EH (cell line): Measurements from ENCODE around the gene PRKCH.

ENCODE experiments used
- DNase-seq: peaks from one replicate; pipeline ENCODE4 v3.0.0-alpha.2; 2015; ENCODE audit warnings: low read depth

The PRKCH gene

GRCh38 chr14:61532123-61532505 is 210.7 kb downstream of the PRKCH start:
- DNase-seq = no peak

GRCh38 chr14:61532763-61533162 is 211.4 kb downstream of the PRKCH start:
- no peak for DNase-seq

- DNase-seq = no peak
These were observed 212.3 kb downstream of the PRKCH start for GRCh38 chr14:61533513-61534255.

- peak; percentile 54 for DNase-seq
These were observed 213.7 kb downstream of the PRKCH start for GRCh38 chr14:61535032-61535431.

- no peak for DNase-seq
These were observed 214.1 kb downstream of the PRKCH start for GRCh38 chr14:61535458-61535857.

- DNase-seq = no peak
These were observed 215.5 kb downstream of the PRKCH start for GRCh38 chr14:61536661-61537562.

GRCh38 chr14:61537563-61538463 is 216.4 kb downstream of the PRKCH start:
- DNase-seq = peak; percentile 81

- DNase-seq = no peak
These were observed 217.2 kb downstream of the PRKCH start for GRCh38 chr14:61538464-61539022.

- no peak for DNase-seq
These were observed 218.3 kb downstream of the PRKCH start for GRCh38 chr14:61539631-61540030.

GRCh38 chr14:61540931-61541330 is 219.6 kb downstream of the PRKCH start:
- DNase-seq = no peak

GRCh38 chr14:61542848-61543790 is 221.7 kb downstream of the PRKCH start:
- peak; percentile 52 for DNase-seq

GRCh38 chr14:61543946-61544345 is 222.6 kb downstream of the PRKCH start:
- DNase-seq = no peak

- no peak for DNase-seq
These were observed 223.3 kb downstream of the PRKCH start for GRCh38 chr14:61544448-61545330.

- no peak for DNase-seq
These were observed 224.5 kb downstream of the PRKCH start for GRCh38 chr14:61545726-61546455.

- DNase-seq = peak; percentile 91
These were observed 226.0 kb downstream of the PRKCH start for GRCh38 chr14:61547186-61548069.

- DNase-seq = peak; percentile 64
These were observed 228.0 kb downstream of the PRKCH start for GRCh38 chr14:61549425-61549824.

- DNase-seq = no peak
These were observed 230.0 kb downstream of the PRKCH start for GRCh38 chr14:61551384-61551783.

GRCh38 chr14:61552241-61552640 is 230.9 kb downstream of the PRKCH start:
- no peak for DNase-seq
